HG02642 (cell line): ENCODE results near the gene EIF6.
A peak's percentile ranks its signal among the peaks of the same experiment; 100 is the strongest.

Source experiments
- ATAC-seq: cut with Tn5 transposase; IDR thresholded peaks from one replicate; pipeline ENCODE4 v1.9.1; 2021; ENCODE audit warnings: mild to moderate bottlenecking; ENCODE audit not compliant: unreplicated experiment, poor library complexity

EIF6 gene

DNA sequence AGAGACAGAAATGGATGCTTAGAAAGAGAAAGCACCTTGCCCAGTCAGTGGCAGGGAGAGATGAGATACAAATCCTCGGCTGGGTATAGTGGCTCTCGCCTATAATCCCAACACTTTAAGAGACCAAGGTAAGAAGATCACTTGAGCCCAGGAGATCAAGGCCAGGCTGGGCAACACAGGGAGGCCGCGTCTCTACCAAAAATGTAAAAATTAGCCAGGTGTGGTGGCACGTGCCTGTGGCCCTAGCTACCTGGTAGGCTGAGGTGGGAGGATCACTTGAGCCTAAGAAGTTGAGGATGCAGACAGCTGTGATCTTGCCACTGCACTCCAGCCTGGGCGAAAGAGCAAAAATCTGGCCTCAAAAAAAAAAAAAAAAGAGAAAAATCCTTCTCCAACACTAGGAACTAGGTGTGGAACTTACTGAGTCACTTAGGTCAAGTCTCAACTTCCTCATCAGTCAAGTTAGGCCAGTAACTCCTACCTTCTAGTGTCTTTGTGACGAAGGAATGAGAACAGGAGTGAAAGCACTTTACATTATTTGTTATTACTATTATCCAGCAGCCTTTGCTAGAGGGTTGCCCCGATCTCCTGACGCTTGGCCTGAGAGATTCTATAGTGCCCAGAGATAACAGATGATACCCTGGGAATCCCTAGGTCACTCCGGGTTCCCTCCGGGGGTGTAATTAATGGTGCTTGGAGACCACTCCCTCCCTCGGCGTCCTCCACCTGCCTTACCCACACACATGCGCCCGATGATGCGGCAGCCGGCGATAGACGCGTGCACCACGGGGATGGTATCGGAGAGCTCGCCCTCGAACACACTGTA lies 918 bp downstream of the EIF6 start:
- no peak for ATAC-seq

DNA sequence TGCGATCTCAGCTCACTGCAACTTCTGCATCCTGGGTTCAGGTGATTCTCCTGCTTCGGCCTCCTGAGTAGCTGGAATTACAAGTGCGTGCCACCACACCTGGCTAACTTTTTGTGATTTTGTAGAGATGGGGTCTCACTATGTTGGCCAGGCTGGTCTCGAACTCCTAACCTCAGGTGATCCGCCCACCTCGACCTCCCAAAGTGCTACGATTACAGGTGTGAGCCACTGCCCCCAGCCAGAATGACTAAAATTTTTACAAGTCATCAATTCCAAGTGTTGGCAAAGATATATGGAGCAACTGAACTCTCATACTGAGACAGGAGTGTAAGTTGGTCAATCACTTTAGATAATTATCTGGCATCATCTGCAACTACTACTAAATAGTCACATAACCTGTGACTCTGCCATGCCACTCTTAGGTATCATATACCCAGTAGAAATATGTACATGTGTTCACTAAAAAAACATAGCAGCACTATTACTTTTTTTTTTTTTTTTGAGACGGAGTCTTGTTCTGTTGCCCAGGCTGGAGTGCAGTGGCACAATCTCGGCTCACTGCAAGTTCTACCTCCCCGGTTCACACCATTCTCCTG lies 3.0 kb downstream of the EIF6 start:
- no peak for ATAC-seq

DNA sequence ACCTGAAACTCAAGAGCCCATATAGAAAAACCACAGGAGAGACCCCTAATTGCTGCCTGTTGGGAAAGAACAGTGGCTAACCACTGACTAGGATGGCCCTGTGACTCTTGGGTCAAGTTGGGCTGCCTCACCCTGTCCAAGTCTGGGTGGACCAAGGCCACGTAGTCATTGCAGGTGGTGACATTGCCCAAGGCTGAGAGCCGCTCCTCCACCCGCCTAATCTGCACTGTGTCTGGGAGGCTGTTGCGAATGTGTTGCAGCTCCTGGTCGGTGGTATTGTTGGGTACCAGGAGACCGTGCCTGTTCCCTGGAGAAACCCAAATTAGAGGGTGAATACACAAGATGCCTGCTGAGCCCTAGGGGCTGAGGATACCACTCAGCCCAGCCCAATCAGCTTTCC lies 4.0 kb downstream of the EIF6 start:
- ATAC-seq: no peak

DNA sequence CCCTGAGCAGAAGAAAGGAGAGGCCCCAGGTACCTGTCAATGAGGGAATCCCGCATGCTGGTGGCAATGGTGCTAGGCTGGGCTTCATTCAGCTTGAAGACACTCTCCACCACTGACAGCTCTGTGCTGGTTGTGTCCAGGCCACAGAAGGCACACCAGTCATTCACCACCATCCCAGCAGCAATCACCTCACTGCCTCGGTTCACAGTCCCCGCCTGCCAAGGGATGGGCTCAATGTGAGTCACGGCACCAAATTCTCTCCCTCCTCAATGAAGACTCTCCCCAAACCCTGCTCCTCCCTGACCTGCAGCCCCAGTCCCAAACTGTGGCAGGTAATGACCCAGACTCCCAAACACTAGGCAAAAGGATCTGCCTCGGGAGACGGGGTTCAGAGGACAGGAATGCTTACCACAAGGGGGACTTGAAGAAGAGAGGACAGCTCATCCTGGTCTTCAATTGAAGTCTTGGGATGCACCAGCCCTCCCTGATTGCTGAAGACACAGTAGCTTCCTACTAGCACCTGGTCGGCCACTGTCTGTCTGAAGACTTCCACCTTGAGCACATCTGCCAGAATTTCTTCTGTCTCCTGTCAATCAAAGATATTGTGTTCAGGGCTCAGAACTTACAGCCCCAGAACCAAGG lies 4.9 kb downstream of the EIF6 start:
- no peak for ATAC-seq

DNA sequence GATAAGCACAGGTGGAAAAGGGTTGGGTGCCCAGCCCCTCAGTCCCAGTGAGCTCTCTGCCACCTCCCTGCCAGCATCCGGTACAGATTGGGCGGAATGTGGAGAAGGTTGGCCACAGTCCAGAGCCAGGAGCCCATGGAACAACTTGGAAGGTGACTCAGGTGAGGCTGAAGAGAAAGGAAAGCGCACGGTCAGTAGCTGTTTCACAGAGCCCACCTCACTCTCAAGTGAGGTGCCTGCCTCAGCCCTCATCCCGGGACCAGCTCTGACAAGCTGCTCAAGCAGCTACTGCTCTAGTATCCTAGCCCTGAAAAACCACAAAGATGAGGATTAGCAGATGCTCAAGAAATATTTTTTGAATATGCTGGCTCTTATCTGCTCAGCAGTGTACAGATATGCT lies 5.5 kb downstream of the EIF6 start:
- no peak for ATAC-seq

DNA sequence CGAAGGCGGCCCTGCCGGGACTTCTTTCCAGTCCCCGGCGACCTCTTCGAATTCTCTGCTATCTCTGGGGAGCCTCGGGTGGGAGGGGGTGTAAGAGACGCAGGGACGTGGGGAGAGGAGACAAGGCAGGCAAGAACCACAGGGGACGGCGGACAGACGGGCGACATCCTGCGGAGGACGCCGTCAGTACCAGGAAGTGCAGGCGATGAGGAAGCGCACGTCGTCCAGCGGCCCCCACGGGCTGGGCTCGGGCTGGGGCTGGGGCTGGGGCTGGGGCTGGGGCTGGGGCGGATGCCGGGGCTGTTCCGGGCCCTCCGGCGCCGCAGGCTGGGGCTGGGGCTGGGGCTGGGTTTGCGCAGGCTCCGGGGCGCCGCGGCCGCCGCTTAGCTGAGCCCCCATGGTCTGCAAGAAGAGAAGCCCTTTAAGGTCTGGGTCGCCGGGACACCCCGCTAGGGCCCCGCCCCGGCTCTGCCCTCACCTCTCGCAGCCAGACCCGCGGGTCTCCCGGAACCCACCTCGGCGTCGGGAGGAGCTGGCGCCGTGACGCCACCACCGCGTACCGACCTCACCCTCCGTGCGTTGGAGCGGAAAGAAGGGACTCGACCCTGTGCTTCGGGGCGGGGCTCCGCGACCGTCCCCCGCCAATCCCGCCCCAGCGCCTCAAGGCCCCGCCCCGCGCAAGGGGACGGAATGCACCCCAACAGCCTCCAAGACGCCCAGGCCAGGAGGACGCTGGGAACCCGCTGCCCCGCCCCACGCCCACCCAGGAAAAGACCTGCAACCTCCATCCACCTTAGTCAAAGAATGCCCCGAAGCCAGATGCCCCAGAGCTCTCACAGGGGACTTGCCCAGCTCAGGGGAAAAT lies 6.8 kb downstream of the EIF6 start, which contains the start of gene MMP24OS:
Gene MMP24OS (minus strand): TSS at position 592 of the 865 bp plus-strand sequence. CDS start 193 bp downstream, at position 399.
- ATAC-seq: peak; percentile 81

DNA sequence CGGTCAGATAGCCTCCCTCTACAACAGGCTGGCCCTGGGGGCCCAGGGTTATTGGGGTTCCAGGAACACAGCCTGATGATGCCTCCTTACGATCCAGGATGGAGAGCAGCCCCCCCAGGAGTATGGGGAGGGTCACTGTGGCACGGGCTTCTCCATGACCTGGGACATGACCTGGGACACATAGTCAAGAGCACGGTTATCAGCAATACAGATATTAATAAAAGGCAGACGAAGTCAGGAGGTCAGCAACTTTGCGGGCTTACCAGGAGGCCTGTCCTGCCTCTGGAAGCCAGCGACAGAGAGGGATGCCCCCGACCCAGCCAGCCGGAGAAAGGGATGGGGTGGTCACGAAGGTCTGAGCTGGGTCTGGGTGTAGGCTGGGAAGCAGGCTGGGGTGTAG lies 7.4 kb downstream of the EIF6 start:
- ATAC-seq: no peak

DNA sequence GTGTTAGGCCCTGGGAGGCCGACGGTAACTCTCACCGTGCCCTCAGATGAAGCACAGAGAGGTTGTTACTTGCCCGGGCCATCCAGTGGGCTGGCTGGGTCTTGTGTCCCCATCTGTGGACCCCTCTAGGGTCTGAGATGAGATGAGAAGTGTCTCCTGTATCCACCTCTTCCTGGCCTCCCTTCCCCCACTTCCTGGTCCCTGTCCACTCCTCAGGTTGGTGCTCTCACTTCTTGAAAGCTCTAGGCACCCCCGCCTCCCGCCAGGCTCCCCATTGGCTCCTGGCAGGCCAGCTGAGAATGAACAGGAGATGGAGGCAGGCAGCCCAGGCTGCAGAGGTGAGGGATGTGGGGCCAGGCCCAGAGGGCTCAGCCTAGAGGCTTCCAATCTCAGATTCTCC lies 8.2 kb downstream of the EIF6 start:
- no peak for ATAC-seq

DNA sequence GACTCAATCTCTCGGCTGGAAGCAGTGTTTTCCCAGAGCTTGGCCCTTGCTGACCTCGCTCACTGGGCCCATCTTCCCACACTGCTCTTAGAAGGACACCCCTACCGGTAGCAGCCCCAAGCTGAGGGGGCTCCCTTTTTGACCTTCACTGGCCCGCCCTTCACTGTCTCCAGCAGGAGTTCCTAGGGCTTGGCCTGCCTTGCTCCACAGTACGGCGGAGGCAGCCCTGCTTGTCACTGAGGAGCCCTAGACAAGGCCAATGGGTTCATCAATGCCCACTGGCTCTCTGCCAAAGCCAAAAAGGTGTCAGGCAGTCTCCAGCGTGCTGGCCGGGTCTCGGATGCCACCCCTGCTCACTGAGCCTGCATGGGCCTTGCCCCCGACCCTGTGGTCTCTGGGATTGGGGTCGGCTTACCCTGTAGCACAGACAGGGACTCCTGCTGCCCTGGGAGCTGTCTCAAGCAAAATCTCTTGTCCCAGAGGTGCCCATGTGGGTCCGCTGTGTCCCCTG lies 8.8 kb downstream of the EIF6 start:
- no peak for ATAC-seq

DNA sequence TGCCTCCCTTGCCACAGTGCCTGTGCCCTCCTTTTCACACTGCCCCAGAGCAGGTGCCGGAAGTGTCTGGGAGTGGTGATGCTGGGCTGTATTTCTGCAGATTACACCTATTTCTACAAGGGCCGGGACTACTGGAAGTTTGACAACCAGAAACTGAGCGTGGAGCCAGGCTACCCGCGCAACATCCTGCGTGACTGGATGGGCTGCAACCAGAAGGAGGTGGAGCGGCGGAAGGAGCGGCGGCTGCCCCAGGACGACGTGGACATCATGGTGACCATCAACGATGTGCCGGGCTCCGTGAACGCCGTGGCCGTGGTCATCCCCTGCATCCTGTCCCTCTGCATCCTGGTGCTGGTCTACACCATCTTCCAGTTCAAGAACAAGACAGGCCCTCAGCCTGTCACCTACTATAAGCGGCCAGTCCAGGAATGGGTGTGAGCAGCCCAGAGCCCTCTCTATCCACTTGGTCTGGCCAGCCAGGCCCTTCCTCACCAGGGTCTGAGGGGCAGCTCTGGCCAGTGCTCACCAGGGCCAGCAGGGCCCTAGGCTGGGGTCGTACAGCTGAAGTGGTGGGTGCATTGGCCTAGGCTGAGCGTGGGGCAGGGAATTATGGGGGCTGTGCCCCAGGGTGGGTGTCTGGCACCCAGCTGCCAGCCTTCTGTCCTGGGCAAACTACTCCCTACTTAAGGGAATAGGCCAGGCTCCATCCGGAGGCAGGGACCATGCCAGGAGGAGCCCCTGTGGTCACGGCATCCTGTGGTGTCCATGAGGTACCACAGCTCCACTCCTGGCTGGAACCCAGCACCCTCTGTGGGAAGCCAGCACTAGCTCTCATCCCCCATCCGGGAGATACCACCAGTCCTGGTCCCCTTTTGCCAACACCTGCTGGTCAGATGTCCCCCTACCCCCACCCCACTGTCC lies 10.1 kb downstream of the EIF6 start:
- no peak for ATAC-seq

DNA sequence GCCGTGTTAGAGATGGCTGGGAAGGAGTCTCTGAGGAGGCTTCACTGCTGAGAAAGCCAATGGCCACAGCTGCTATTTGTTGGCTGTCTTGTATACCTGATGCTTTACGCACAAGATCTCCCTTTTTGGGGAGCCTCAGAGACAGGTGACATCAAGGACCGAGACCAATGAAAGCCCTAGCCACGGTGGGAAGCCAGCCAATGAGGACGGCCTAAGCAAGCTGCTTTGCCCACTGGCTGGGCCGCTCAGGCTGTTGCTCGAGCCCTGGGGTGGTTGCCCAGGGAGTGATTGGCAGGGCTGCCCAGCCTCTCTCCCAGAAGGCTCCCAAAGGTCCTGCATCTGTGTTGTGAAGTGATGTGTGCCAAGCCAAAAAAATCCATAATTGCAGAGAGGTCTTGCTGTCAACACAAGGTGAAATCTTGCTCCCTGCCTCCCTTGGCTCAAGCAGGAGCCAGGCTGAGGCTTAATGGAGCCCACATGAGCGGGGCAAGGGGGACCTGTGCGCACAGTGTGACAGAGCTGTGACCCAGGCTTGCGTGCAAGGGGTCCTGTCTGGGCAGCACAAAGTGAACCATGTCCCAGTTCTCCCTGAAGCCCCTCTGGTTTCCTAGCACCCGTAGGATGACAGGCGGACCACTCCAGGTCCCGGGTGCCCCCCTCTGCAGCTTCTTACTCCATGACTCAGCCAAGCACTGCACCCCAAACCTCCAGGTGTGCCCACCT lies 11.0 kb downstream of the EIF6 start:
- ATAC-seq: no peak

DNA sequence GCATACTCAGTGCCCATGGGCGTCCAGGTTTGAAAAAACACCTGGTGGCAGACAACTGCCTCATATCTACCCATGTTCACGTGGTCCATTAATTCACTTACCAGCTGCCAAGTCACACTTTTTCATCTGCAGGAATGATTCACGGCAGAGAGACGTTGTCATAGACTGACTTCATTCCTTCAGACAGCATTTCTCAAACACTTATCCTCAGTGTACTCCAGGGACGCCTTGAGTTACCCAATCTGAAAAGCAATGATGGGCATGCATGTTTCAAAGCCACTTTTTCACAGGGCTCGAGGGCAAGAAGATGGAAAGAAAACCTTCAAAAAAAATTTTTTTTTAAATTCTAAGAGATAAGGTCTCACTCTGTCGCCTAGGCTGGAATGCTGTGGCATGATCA lies 12.7 kb downstream of the EIF6 start:
- ATAC-seq: no peak

DNA sequence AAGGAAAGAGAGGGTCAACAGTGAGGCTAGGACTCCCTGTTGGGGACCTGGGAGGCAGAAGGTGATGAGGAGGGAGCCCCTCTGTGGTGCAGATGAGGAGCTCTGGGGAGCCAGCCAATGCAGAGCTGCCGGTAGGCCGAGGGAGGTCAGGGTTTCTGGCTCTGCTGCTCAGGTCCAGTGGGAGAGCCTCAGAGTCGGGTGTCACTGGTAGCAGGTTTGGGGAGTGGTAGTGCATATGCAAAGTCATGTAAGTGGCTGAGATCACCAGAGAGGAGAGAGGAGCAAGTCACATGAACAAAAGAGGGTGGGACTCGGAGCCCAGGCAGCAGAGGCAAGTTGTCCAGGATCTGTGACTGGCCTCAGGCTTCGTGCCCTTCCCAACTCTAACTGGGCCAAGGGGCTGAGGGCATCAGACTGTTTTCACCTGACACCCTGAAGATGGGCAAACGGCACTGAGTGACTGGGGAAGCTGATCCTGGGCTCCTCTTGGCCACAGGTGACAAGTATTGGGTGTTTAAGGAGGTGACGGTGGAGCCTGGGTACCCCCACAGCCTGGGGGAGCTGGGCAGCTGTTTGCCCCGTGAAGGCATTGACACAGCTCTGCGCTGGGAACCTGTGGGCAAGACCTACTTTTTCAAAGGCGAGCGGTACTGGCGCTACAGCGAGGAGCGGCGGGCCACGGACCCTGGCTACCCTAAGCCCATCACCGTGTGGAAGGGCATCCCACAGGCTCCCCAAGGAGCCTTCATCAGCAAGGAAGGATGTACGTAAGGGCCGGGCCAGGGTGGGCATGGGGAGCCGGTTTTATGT lies 13.3 kb downstream of the EIF6 start:
- no peak for ATAC-seq

DNA sequence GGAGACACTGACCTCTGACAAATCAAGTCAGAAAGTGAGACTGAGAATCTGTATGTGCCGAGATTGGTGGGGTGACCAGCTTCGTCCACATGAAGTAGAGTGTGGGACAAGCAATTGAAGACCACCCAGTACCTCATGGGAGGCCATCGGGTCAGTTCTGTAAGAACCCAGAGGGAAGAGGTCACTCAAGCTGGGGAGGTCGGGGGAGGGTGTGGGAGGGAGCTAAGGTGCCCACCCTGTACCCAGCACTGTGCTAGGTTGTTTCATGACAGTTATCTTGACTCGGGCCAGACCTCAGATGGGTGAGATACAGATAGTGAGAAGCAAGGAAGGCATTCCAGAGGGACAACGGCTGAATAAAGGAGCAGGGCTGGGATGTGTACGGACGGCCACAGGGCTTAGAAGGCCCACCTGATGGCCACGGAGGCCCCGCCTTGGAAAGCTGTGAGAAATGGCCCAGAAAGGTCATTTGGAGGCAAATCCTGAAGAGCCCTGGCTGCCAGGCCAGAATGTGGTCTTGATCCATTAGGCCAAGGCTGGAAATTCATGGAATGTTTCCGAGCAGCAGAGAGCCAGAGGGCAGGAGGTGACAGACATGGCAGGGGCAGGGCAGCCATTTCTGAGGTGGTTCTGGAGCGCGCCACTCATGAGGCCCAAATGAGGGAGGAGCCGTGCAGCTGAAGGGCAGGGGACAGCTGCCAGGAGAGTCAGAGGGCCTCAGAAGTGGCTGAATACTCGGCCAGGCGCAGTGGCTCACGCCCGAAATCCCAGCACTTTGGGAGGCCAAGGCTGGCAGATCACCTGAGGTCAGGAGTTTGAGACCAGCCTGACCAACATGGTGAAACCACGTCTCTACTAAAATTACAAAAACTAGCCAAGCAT lies 14.3 kb downstream of the EIF6 start:
- ATAC-seq: no peak

DNA sequence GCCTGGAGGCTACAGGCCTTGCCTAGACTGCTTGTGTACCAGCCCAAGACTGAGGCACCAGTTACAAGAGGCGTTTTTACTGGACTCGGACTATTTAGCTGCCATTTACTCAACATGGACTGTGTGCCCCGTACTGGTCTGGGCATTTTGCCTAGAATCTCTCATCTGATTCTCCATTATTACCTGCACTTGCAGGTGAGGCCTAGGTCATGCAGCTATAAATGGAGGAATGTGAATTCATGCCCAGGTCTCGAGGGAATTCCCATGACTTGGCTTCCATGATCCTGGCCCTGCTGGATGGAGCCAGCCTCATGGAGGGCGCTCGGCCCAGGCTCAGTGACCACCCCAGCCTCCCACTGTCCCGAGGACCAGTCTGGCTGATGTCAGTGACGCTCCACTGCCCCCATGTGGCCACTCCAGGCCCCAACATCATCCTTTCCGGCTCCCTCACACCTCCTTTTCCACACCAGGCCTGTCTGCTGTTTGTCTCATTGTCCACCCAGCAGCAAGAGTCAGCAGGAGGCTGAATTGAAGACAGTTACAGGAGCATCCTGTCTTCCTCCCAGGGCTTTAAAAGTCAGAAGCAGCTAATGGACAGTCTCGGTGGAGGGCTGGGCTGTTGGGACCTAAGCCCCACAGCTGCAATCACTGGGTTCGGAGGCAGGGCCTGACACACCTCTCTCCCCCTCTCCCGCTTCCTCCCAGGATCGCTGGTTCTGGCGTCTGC lies 15.4 kb downstream of the EIF6 start:
- ATAC-seq: no peak

DNA sequence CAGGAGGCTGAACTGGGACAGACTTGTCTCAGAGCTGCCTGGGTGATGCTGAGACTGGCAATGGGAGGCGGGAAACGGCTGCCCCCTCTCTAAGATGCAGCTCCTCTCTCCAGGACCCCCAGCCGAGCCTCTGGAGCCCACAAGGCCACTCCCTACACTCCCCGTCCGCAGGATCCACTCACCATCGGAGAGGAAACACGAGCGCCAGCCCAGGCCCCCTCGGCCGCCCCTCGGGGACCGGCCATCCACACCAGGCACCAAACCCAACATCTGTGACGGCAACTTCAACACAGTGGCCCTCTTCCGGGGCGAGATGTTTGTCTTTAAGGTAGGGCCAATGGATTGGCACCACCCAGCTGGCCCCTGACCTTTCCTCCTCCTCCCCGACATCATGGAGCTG lies 17.5 kb downstream of the EIF6 start:
- ATAC-seq: no peak
